MM.1S (cell line): ENCODE measurements around the gene SYNE2.

Experiments used
- EZH2 ChIP-seq: fragments of 300-600 bp; sonication (generic); optimal IDR thresholded peaks from 2 replicates; pipeline ENCODE3; 2017; ENCODE audit warnings: low read depth, mild to moderate bottlenecking, antibody characterized with exemption, low read length, mixed read lengths
- EZH2phosphoT487 ChIP-seq: fragments of 300-600 bp; sonication (generic); IDR thresholded peaks from 2 replicates; pipeline ENCODE4 v1.6.1; 2018; ENCODE audit warnings: antibody characterized with exemption, low read length
- TF ChIP-seq, protein P1 (sequence below): fragments of 300-600 bp; sonication (generic); IDR thresholded peaks from 2 replicates; pipeline ENCODE4 v1.5.1; 2016; ENCODE audit warnings: antibody characterized with exemption, low read length, mixed read lengths

- TF ChIP-seq, protein P1, sequence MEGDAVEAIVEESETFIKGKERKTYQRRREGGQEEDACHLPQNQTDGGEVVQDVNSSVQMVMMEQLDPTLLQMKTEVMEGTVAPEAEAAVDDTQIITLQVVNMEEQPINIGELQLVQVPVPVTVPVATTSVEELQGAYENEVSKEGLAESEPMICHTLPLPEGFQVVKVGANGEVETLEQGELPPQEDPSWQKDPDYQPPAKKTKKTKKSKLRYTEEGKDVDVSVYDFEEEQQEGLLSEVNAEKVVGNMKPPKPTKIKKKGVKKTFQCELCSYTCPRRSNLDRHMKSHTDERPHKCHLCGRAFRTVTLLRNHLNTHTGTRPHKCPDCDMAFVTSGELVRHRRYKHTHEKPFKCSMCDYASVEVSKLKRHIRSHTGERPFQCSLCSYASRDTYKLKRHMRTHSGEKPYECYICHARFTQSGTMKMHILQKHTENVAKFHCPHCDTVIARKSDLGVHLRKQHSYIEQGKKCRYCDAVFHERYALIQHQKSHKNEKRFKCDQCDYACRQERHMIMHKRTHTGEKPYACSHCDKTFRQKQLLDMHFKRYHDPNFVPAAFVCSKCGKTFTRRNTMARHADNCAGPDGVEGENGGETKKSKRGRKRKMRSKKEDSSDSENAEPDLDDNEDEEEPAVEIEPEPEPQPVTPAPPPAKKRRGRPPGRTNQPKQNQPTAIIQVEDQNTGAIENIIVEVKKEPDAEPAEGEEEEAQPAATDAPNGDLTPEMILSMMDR: no peak
- TF ChIP-seq EZH2 (no peak), EZH2phosphoT487 (no peak)
Measured at GRCh38 chr14:64272019-64272418, 419.2 kb downstream of the SYNE2 start.
